ENCODE data around the gene VEGFB.

DNA sequence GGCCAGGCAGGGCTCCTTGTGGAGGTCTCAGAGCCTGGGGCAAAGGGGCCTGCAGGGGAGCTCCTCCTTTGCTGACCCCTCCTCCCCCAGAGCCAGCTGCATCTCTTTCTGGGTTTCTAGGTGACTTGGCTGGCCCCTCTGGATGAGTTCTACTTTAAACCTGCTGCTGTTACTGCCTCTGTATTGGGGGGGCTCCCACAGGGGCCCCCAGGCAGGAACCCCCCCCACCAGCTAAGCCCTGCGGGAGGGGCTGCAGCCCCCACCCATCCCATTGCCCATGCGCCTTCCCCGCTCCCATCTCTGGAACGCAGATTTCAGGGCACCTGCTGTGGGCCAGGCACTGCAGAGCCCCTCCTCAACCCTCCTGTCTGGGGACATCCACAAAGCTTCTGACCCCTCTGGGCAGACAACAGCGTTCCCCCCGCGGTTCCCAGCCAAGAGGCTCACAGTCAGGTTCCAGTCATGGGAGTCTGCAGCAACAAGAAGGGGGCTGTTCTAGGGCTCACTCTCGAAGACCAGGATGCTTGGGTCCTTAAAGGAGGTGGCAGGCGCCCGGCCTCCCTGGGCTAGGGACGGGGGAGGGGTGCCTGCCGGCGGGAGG is 16.1 kb downstream of the VEGFB start:
- TF ChIP-seq, protein P1, sequence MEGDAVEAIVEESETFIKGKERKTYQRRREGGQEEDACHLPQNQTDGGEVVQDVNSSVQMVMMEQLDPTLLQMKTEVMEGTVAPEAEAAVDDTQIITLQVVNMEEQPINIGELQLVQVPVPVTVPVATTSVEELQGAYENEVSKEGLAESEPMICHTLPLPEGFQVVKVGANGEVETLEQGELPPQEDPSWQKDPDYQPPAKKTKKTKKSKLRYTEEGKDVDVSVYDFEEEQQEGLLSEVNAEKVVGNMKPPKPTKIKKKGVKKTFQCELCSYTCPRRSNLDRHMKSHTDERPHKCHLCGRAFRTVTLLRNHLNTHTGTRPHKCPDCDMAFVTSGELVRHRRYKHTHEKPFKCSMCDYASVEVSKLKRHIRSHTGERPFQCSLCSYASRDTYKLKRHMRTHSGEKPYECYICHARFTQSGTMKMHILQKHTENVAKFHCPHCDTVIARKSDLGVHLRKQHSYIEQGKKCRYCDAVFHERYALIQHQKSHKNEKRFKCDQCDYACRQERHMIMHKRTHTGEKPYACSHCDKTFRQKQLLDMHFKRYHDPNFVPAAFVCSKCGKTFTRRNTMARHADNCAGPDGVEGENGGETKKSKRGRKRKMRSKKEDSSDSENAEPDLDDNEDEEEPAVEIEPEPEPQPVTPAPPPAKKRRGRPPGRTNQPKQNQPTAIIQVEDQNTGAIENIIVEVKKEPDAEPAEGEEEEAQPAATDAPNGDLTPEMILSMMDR (IDR thresholded peaks at IDR 0.05 in 2 of 3, conservative IDR thresholded peaks at IDR 0.05 in 1 of 3; ENCODE audit: borderline replicate concordance in 1 of 3, insufficient read depth in 1 of 3, low read depth in 2 of 3, low read length in 2 of 3), result no peak
- TF ChIP-seq CBX3 (IDR thresholded peaks at IDR 0.05; ENCODE audit: low read depth), result no peak
